Lower leg skin (tissue), 3 donors: ENCODE data around the gene FEZ2.

Experiments
- POLR2A ChIP-seq, 2 donors: fragments of 450-650 bp; IDR thresholded peaks; one replicate each; pipeline ENCODE4 v1.6.1; 2016 to 2017; ENCODE audit warnings: antibody characterized with exemption in 2 of 2, mild to moderate bottlenecking in 1 of 2, moderate library complexity in 1 of 2
- TF ChIP-seq, protein P1 (sequence below), 3 donors: fragments of 450-650 bp; IDR thresholded peaks; one replicate each; pipeline ENCODE4 v1.5.1; 2016; ENCODE audit warnings: antibody characterized with exemption in 3 of 3, mild to moderate bottlenecking in 3 of 3, moderate library complexity in 2 of 3

GRCh38 chr2:36538335-36538734 lies 59.6 kb downstream of the FEZ2 start:
- TF ChIP-seq, protein P1, sequence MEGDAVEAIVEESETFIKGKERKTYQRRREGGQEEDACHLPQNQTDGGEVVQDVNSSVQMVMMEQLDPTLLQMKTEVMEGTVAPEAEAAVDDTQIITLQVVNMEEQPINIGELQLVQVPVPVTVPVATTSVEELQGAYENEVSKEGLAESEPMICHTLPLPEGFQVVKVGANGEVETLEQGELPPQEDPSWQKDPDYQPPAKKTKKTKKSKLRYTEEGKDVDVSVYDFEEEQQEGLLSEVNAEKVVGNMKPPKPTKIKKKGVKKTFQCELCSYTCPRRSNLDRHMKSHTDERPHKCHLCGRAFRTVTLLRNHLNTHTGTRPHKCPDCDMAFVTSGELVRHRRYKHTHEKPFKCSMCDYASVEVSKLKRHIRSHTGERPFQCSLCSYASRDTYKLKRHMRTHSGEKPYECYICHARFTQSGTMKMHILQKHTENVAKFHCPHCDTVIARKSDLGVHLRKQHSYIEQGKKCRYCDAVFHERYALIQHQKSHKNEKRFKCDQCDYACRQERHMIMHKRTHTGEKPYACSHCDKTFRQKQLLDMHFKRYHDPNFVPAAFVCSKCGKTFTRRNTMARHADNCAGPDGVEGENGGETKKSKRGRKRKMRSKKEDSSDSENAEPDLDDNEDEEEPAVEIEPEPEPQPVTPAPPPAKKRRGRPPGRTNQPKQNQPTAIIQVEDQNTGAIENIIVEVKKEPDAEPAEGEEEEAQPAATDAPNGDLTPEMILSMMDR (IDR thresholded peaks at IDR 0.05) = no peak
- no peak for TF ChIP-seq POLR2A (IDR thresholded peaks at IDR 0.05)
